ENCODE data around the gene SNX11.

- TF ChIP-seq, protein P1, sequence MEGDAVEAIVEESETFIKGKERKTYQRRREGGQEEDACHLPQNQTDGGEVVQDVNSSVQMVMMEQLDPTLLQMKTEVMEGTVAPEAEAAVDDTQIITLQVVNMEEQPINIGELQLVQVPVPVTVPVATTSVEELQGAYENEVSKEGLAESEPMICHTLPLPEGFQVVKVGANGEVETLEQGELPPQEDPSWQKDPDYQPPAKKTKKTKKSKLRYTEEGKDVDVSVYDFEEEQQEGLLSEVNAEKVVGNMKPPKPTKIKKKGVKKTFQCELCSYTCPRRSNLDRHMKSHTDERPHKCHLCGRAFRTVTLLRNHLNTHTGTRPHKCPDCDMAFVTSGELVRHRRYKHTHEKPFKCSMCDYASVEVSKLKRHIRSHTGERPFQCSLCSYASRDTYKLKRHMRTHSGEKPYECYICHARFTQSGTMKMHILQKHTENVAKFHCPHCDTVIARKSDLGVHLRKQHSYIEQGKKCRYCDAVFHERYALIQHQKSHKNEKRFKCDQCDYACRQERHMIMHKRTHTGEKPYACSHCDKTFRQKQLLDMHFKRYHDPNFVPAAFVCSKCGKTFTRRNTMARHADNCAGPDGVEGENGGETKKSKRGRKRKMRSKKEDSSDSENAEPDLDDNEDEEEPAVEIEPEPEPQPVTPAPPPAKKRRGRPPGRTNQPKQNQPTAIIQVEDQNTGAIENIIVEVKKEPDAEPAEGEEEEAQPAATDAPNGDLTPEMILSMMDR (conservative IDR thresholded peaks at IDR 0.05; ENCODE audit: low read length), result no peak
- no peak for TF ChIP-seq EZH2phosphoT487 (IDR thresholded peaks at IDR 0.05; ENCODE audit: borderline replicate concordance, low read depth, low read length)
Measured at GRCh38 chr17:48095611-48096010, 12.0 kb upstream of the SNX11 start.

All from OCI-LY7 (cell line).